Upper lobe of left lung (tissue), 4 donors: ENCODE measurements around the gene UQCRFS1.

Experiments used
- EP300 ChIP-seq, 4 donors: sonication (generic); formaldehyde crosslinking; IDR thresholded peaks; one replicate each; pipeline ENCODE4 v1.5.1; 2017; ENCODE audit warnings: antibody characterized with exemption in 4 of 4, control low read depth in 2 of 4
- POLR2A ChIP-seq, 4 donors: fragments of 450-650 bp; IDR thresholded peaks; one replicate each; pipeline ENCODE4 v1.5.1; 2016 to 2017; ENCODE audit warnings: antibody characterized with exemption in 4 of 4, mild to moderate bottlenecking in 2 of 4
- POLR2AphosphoS5 ChIP-seq, 2 donors: sonication (generic); formaldehyde crosslinking; IDR thresholded peaks; one replicate each; pipeline ENCODE4 v1.5.1; 2017; ENCODE audit warnings: antibody characterized with exemption in 2 of 2
- TF ChIP-seq, protein P1 (sequence below), 6 experiments: fragments of 450-650 bp in 4 of 6; fragments of 200-600 bp in 2 of 6; sonication (generic) in 2 of 6; IDR thresholded peaks; one replicate each; pipeline ENCODE4 v1.5.1; 2016 to 2019; ENCODE audit warnings: antibody characterized with exemption in 6 of 6

DNA sequence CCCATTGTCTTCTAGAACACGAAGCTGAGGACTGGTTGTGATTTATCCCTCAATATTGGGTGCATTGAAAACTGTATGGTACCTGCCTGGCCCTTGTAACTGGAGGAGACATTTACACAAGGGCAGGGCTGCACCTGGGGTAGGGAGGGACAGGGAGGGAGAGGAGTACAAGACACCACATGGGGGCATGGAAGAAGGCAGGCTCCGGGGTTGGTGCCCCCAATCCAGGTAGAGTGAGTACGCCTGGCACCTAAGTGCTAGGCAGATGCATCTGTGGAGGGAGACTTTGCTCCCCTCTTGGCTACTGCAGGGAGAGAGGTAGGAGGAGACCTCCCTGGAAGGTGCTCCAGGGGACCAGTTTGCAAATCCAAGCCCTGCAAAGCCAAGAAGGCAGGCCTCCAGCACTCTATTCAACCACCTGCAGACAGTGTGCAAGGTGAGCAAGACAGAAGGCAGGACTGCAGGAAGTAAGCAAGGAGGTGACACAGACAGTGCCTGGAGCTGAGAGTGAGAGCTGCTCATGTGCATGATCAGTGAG, 19.4 kb upstream of the UQCRFS1 start:
- TF ChIP-seq, protein P1, sequence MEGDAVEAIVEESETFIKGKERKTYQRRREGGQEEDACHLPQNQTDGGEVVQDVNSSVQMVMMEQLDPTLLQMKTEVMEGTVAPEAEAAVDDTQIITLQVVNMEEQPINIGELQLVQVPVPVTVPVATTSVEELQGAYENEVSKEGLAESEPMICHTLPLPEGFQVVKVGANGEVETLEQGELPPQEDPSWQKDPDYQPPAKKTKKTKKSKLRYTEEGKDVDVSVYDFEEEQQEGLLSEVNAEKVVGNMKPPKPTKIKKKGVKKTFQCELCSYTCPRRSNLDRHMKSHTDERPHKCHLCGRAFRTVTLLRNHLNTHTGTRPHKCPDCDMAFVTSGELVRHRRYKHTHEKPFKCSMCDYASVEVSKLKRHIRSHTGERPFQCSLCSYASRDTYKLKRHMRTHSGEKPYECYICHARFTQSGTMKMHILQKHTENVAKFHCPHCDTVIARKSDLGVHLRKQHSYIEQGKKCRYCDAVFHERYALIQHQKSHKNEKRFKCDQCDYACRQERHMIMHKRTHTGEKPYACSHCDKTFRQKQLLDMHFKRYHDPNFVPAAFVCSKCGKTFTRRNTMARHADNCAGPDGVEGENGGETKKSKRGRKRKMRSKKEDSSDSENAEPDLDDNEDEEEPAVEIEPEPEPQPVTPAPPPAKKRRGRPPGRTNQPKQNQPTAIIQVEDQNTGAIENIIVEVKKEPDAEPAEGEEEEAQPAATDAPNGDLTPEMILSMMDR (IDR thresholded peaks at IDR 0.05), result no peak
- TF ChIP-seq POLR2AphosphoS5 (IDR thresholded peaks at IDR 0.05), result no peak
- no peak for TF ChIP-seq POLR2A (IDR thresholded peaks at IDR 0.05)
- no peak for TF ChIP-seq EP300 (IDR thresholded peaks at IDR 0.05)
